Endothelial cell of umbilical vein (primary cell): Measurements from ENCODE around the gene ARL2BP.

Experiments used
- EZH2 ChIP-seq: IDR thresholded peaks from 2 replicates; pipeline ENCODE4 v1.6.1; 2012; ENCODE audit warnings: borderline replicate concordance, low read depth, mild to moderate bottlenecking, moderate library complexity, low read length, inconsistent platforms; ENCODE audit not compliant: severe bottlenecking
- POLR2A ChIP-seq: IDR thresholded peaks from 2 replicates; pipeline ENCODE4 v1.6.1; 2012; ENCODE audit warnings: low read depth, mild to moderate bottlenecking, control low read depth, low read length
- POLR2AphosphoS5 ChIP-seq: IDR thresholded peaks from 2 replicates; pipeline ENCODE4 v1.6.1; 2012; ENCODE audit warnings: low read depth, mild to moderate bottlenecking, control low read depth, low read length, moderate library complexity; ENCODE audit not compliant: insufficient read depth
- TF ChIP-seq, protein P1 (sequence below), 2 donors: IDR thresholded peaks; 1 replicate in 1 of 2; 2 replicates in 1 of 2; pipeline ENCODE4 v1.5.1; 2011; ENCODE audit warnings: low read length in 2 of 2, mild to moderate bottlenecking in 2 of 2, moderate library complexity in 2 of 2, control low read depth in 1 of 2, inconsistent platforms in 1 of 2, low read depth in 1 of 2; ENCODE audit not compliant: insufficient read depth in 1 of 2; ENCODE audit errors: extremely low read depth in 1 of 2

DNA sequence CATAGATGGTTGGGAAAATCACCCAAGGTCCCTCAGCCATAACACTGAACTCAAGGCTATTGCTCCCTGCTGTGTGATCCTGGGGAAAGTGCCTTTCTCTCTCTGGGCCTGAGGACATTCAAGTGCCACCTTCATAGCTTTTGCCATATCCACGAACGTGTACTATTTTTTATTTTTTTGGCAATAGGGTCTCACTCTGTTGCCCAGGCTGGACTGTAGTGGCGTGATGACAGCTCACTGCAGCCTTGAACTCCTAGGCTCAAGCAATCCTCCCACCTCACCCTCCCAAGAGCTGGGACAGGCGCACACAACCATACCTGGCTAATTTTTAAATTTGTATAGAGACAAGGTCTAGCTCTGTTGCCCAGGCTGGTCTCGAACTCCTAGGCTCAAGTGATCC lies 28.8 kb downstream of the ARL2BP start:
- no peak for TF ChIP-seq EZH2
- TF ChIP-seq, protein P1, sequence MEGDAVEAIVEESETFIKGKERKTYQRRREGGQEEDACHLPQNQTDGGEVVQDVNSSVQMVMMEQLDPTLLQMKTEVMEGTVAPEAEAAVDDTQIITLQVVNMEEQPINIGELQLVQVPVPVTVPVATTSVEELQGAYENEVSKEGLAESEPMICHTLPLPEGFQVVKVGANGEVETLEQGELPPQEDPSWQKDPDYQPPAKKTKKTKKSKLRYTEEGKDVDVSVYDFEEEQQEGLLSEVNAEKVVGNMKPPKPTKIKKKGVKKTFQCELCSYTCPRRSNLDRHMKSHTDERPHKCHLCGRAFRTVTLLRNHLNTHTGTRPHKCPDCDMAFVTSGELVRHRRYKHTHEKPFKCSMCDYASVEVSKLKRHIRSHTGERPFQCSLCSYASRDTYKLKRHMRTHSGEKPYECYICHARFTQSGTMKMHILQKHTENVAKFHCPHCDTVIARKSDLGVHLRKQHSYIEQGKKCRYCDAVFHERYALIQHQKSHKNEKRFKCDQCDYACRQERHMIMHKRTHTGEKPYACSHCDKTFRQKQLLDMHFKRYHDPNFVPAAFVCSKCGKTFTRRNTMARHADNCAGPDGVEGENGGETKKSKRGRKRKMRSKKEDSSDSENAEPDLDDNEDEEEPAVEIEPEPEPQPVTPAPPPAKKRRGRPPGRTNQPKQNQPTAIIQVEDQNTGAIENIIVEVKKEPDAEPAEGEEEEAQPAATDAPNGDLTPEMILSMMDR (IDR thresholded peaks at IDR 0.05; ENCODE audit: extremely low read depth in 1 of 2, insufficient read depth in 1 of 2, low read depth in 1 of 2, low read length in 2 of 2): no peak
- TF ChIP-seq POLR2AphosphoS5: no peak
- TF ChIP-seq POLR2A: no peak
